HEK293 (cell line): ENCODE results near the gene PRKCA.

ENCODE experiments used
- BCL11A ChIP-seq: fragments of 450-650 bp; formaldehyde crosslinking; IDR thresholded peaks from 2 replicates; pipeline ENCODE4 v1.5.1; 2016; ENCODE audit warnings: low read depth, missing biosample characterization, missing genetic modification characterization
- HOXC10 ChIP-seq: sonication (generic); formaldehyde crosslinking; IDR thresholded peaks from 2 replicates; pipeline ENCODE4 v1.8.1; 2023; ENCODE audit warnings: mild to moderate bottlenecking, missing genetic modification reagents
- MZF1 ChIP-seq: fragments of 450-650 bp; formaldehyde crosslinking; IDR thresholded peaks from 2 replicates; pipeline ENCODE4 v1.5.1; 2017; ENCODE audit warnings: missing biosample characterization, missing genetic modification characterization, borderline replicate concordance
- PBX3 ChIP-seq: sonication (generic); formaldehyde crosslinking; IDR thresholded peaks from 2 replicates; pipeline ENCODE4 v1.8.1; 2022; ENCODE audit warnings: mild to moderate bottlenecking, moderate library complexity, missing genetic modification reagents
- SCRT1 ChIP-seq: fragments of 450-650 bp; formaldehyde crosslinking; IDR thresholded peaks from 2 replicates; pipeline ENCODE4 v1.5.1; 2016; ENCODE audit warnings: missing biosample characterization, missing genetic modification characterization, borderline replicate concordance
- YY1 ChIP-seq: fragments of 450-650 bp; formaldehyde crosslinking; IDR thresholded peaks from 2 replicates; pipeline ENCODE4 v1.5.1; 2018; ENCODE audit warnings: missing biosample characterization, missing genetic modification characterization
- ZBTB21 ChIP-seq: fragments of 450-650 bp; formaldehyde crosslinking; IDR thresholded peaks from 2 replicates; pipeline ENCODE4 v1.5.1; 2017; ENCODE audit warnings: missing biosample characterization, missing genetic modification characterization
- ZBTB6 ChIP-seq: fragments of 450-650 bp; formaldehyde crosslinking; IDR thresholded peaks from 2 replicates; pipeline ENCODE4 v1.5.1; 2017; ENCODE audit warnings: missing biosample characterization, missing genetic modification characterization
- ZFP3 ChIP-seq: fragments of 450-650 bp; formaldehyde crosslinking; IDR thresholded peaks from 2 replicates; pipeline ENCODE4 v1.5.1; 2016; ENCODE audit warnings: low read depth, missing biosample characterization, missing genetic modification characterization
- ZNF121 ChIP-seq: fragments of 450-650 bp; formaldehyde crosslinking; IDR thresholded peaks from 2 replicates; pipeline ENCODE4 v1.5.1; 2016; ENCODE audit warnings: missing biosample characterization, missing genetic modification characterization
- ZNF157 ChIP-seq: fragments of 450-650 bp; formaldehyde crosslinking; IDR thresholded peaks from 2 replicates; pipeline ENCODE4 v1.5.1; 2016; ENCODE audit warnings: missing biosample characterization, missing genetic modification characterization
- ZNF274 ChIP-seq, 2 experiments: fragments of 200-500 bp in 1 of 2; fragments of 450-650 bp in 1 of 2; sonication (Bioruptor generic) in 1 of 2; formaldehyde crosslinking in 1 of 2; IDR thresholded peaks; 2 replicates each; pipeline versions ENCODE4 v1.5.1 to v1.6.1; 2014 to 2016; ENCODE audit warnings: borderline replicate concordance in 1 of 2, inconsistent platforms in 1 of 2, low read length in 1 of 2, missing biosample characterization in 1 of 2, missing genetic modification characterization in 1 of 2
- ZNF449 ChIP-seq: fragments of 450-650 bp; formaldehyde crosslinking; IDR thresholded peaks from 2 replicates; pipeline ENCODE4 v1.5.1; 2017; ENCODE audit warnings: missing biosample characterization, mild to moderate bottlenecking, missing genetic modification characterization, moderate library complexity
- ZNF510 ChIP-seq: fragments of 450-650 bp; formaldehyde crosslinking; IDR thresholded peaks from 2 replicates; pipeline ENCODE4 v1.5.1; 2018; ENCODE audit warnings: mild to moderate bottlenecking, missing genetic modification characterization, missing biosample characterization; ENCODE audit not compliant: insufficient replicate concordance
- ZNF518A ChIP-seq: fragments of 450-650 bp; formaldehyde crosslinking; conservative IDR thresholded peaks from 2 replicates; pipeline ENCODE4 v1.5.1; 2016; ENCODE audit warnings: low read depth, missing biosample characterization, missing genetic modification characterization
- ZNF530 ChIP-seq: fragments of 450-650 bp; formaldehyde crosslinking; IDR thresholded peaks from 2 replicates; pipeline ENCODE4 v1.5.1; 2016; ENCODE audit warnings: low read depth, missing biosample characterization, missing genetic modification characterization
- ZNF548 ChIP-seq: fragments of 450-650 bp; formaldehyde crosslinking; IDR thresholded peaks from 2 replicates; pipeline ENCODE4 v1.5.1; 2016; ENCODE audit warnings: missing biosample characterization, missing genetic modification characterization
- ZNF555 ChIP-seq: fragments of 450-650 bp; formaldehyde crosslinking; conservative IDR thresholded peaks from 2 replicates; pipeline ENCODE4 v1.5.1; 2017; ENCODE audit warnings: missing biosample characterization, mild to moderate bottlenecking, missing genetic modification characterization, inconsistent platforms
- ZNF580 ChIP-seq: fragments of 450-650 bp; formaldehyde crosslinking; IDR thresholded peaks from 2 replicates; pipeline ENCODE4 v1.5.1; 2016; ENCODE audit warnings: missing biosample characterization, missing genetic modification characterization
- ZNF623 ChIP-seq: fragments of 450-650 bp; formaldehyde crosslinking; IDR thresholded peaks from 2 replicates; pipeline ENCODE4 v1.5.1; 2016; ENCODE audit warnings: missing biosample characterization, missing genetic modification characterization
- ZNF626 ChIP-seq: fragments of 450-650 bp; sonication (Bioruptor Pico); formaldehyde crosslinking; IDR thresholded peaks from 2 replicates; pipeline ENCODE4 v1.5.1; 2018; ENCODE audit warnings: missing biosample characterization, missing genetic modification characterization, inconsistent platforms
- ZNF654 ChIP-seq: fragments of 450-650 bp; formaldehyde crosslinking; IDR thresholded peaks from 2 replicates; pipeline ENCODE4 v1.5.1; 2016; ENCODE audit warnings: low read depth, missing biosample characterization, missing genetic modification characterization
- ZXDB ChIP-seq: fragments of 450-650 bp; formaldehyde crosslinking; IDR thresholded peaks from 2 replicates; pipeline ENCODE4 v1.5.1; 2016; ENCODE audit warnings: missing biosample characterization, missing genetic modification characterization
- TF ChIP-seq, protein P1 (sequence below): fragments of 450-650 bp; formaldehyde crosslinking; IDR thresholded peaks from 2 replicates; pipeline ENCODE4 v1.5.1; 2017; ENCODE audit warnings: missing biosample characterization, missing genetic modification characterization
- TF ChIP-seq, protein P2 (sequence below): fragments of 450-650 bp; formaldehyde crosslinking; IDR thresholded peaks from 2 replicates; pipeline ENCODE4 v1.5.1; 2016; ENCODE audit warnings: missing biosample characterization, missing genetic modification characterization

The PRKCA gene

DNA sequence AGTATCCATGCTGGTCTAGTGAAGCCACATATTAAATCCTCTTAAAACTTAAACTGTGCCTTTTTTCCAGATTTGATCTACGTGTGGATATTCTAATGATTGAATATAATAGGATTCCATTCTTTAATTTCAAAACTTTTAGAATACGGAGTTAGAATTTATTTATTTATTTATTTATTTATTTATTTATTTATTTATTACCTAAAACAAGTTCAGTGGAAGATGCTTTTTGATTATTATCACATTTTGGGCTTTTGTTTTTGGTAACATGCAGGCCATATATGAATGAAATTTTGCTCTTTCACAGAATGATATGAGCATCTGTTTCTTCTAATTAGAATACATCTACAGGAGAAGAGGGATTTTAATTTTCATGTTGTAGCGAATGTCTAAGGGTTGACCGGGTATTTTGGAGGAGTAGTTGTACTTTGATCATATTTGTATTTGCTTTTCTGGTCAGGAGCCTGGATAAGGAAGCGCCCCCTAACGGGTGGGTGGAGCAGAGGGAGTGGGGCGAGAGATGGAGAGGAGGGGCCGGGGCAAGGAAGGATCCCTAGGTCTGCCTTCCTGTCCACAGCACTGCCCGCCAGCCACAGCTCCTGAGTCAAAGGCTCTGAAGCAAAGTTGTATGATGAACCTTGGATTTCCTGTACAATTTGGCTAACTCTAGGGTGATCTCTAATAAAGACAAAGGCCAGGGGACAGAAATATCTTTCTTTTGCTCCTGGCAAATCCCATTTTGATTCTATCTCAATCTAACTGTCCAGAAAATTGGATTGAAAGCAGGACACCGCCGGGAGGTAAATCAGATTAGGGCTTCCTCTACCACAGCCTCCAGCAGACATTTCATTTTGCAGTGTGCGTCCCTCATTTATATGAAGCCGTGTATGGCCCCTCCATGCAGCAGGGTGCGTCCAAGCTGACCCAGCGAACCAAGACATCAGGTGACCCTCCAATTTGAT lies 149.1 kb downstream of the PRKCA start (continued):
- TF ChIP-seq ZNF518A (tag by site-specific recombination): peak; percentile 92
- TF ChIP-seq ZXDB (tag by site-specific recombination): peak; percentile 61
- no peak for TF ChIP-seq ZNF157 (tag by site-specific recombination)
- 0 out of 2 replicates have a peak, but pooled peaks have one; percentile 17 for TF ChIP-seq ZNF580 (tag by site-specific recombination)
- TF ChIP-seq ZBTB6: no peak
- no peak for TF ChIP-seq ZNF548 (tag by site-specific recombination)
- TF ChIP-seq, protein P1, sequence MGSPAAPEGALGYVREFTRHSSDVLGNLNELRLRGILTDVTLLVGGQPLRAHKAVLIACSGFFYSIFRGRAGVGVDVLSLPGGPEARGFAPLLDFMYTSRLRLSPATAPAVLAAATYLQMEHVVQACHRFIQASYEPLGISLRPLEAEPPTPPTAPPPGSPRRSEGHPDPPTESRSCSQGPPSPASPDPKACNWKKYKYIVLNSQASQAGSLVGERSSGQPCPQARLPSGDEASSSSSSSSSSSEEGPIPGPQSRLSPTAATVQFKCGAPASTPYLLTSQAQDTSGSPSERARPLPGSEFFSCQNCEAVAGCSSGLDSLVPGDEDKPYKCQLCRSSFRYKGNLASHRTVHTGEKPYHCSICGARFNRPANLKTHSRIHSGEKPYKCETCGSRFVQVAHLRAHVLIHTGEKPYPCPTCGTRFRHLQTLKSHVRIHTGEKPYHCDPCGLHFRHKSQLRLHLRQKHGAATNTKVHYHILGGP (tag by site-specific recombination): no peak
- no peak for TF ChIP-seq SCRT1 (tag by site-specific recombination)
- TF ChIP-seq ZNF449 (tag by site-specific recombination): no peak
- TF ChIP-seq ZNF654 (tag by site-specific recombination): peak; percentile 49
- no peak for TF ChIP-seq ZNF274 (IDR thresholded peaks at IDR 0.05; ENCODE audit: low read length)
- no peak for TF ChIP-seq ZNF274 (tag by site-specific recombination; IDR thresholded peaks at IDR 0.05; ENCODE audit: borderline replicate concordance)
- TF ChIP-seq ZNF555: peak; percentile 96
- TF ChIP-seq MZF1 (tag by site-specific recombination): peak; percentile 30; the same call in 1 of the 2 replicates
- no peak for TF ChIP-seq YY1
- 0 out of 2 replicates have a peak, but pooled peaks have one; percentile 59 for TF ChIP-seq ZNF530 (tag by site-specific recombination)
- TF ChIP-seq ZNF121 (tag by site-specific recombination): peak; percentile 56; the same call in 1 of the 2 replicates
- no peak for TF ChIP-seq HOXC10 (CRISPR knock-in tag)
- no peak for TF ChIP-seq PBX3
- TF ChIP-seq ZNF626 (tag by site-specific recombination): no peak
- TF ChIP-seq ZBTB21 (tag by site-specific recombination): 0 out of 2 replicates have a peak, but pooled peaks have one; percentile 42
- TF ChIP-seq ZNF510 (tag by site-specific recombination): peak; percentile 76
- no peak for TF ChIP-seq BCL11A
- peak; percentile 85 for TF ChIP-seq ZNF623
- TF ChIP-seq ZFP3 (tag by site-specific recombination): no peak
- TF ChIP-seq, protein P2, sequence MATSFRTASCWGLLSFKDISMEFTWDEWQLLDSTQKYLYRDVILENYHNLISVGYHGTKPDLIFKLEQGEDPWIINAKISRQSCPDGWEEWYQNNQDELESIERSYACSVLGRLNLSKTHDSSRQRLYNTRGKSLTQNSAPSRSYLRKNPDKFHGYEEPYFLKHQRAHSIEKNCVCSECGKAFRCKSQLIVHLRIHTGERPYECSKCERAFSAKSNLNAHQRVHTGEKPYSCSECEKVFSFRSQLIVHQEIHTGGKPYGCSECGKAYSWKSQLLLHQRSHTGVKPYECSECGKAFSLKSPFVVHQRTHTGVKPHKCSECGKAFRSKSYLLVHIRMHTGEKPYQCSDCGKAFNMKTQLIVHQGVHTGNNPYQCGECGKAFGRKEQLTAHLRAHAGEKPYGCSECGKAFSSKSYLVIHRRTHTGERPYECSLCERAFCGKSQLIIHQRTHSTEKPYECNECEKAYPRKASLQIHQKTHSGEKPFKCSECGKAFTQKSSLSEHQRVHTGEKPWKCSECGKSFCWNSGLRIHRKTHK (tag by site-specific recombination): no peak
